Right lobe of liver (tissue), 6 donors: ENCODE data around the gene SIRPA. TPM values are rescaled to one million over a fixed set of nuclear protein-coding genes. Genes with fewer than 3 reads are reported as not detected.
A peak's percentile ranks its signal among the peaks of the same experiment; 100 is the strongest.

ENCODE experiments used
- ATAC-seq, 4 donors: fragments of 200-7000 bp; cut with Tn5 transposase; one replicate each; pipeline ENCODE4 v1.9.1; 2020; ENCODE audit warnings: mild to moderate bottlenecking in 4 of 4, moderate library complexity in 4 of 4
- DNase-seq, 3 donors: peaks; one replicate each; pipeline ENCODE4 v3.0.0-alpha.2; 2020
- H3K27ac ChIP-seq, 3 donors: fragments of 200-600 bp; one replicate each; pipeline ENCODE4 v1.8.0; 2022
- H3K27me3 ChIP-seq, 2 donors: fragments of 200-600 bp; one replicate each; pipeline ENCODE4 v1.8.0; 2022
- H3K36me3 ChIP-seq, 4 donors: fragments of 200-600 bp; sonication (generic) in 1 of 4; one replicate each; pipeline versions ENCODE4 v1.5.1 to v1.8.0; 2017 to 2022; ENCODE audit warnings: control low read depth in 1 of 4
- H3K4me1 ChIP-seq, 4 donors: fragments of 200-600 bp; sonication (generic) in 1 of 4; one replicate each; pipeline versions ENCODE4 v1.5.1 to v1.8.0; 2017 to 2022; ENCODE audit warnings: control low read depth in 1 of 4
- H3K4me3 ChIP-seq, 3 donors: fragments of 200-600 bp; one replicate each; pipeline ENCODE4 v1.8.0; 2022
- H3K9me3 ChIP-seq, 4 donors: fragments of 200-600 bp; sonication (generic) in 1 of 4; one replicate each; pipeline versions ENCODE4 v1.5.1 to v1.8.0; 2017 to 2022; ENCODE audit warnings: control low read depth in 1 of 4
- CTCF ChIP-seq, 4 donors: fragments of 200-600 bp in 3 of 4; fragments of 450-650 bp in 1 of 4; IDR thresholded peaks; one replicate each; pipeline versions ENCODE4 v1.5.1 to v1.8.0; 2016 to 2022; ENCODE audit warnings: antibody characterized with exemption in 4 of 4, mild to moderate bottlenecking in 2 of 4
- POLR2A ChIP-seq: fragments of 450-650 bp; IDR thresholded peaks from one replicate; pipeline ENCODE4 v1.6.1; 2017; ENCODE audit warnings: antibody characterized with exemption, mild to moderate bottlenecking
- WGBS: methylation state at CpG from one replicate; pipeline ENCODE4 v1.1.6; 2018; ENCODE audit warnings: low coverage, low lambda C conversion rate; ENCODE audit not compliant: insufficient coverage; ENCODE audit errors: missing lambda C conversion rate; 5-methylcytosine and 5-hydroxymethylcytosine counted together
- intact Hi-C, 2 donors: fragments of 100-400 bp; cut with DNase I; formaldehyde crosslinking; loops; one replicate each; pipeline versions ENCODE4 v1.11.2 to v1.14.1; 2022
- long read RNA-seq: library from polyadenylated mRNA; unstranded; transcript quantifications from one replicate; pipeline ENCODE4 v2.0.0, GENCODE V29; 2019
- total RNA-seq, 6 experiments: library from RNA; depleted of rRNA in 2 of 6; stranded (reverse); fragments of >200 nt in 2 of 6; fragmentation: NEBNext Ultra II Directional in 3 of 6; extraction: Animal tissue kit (Norgen Biotek cat#: 25700) in 3 of 6; gene quantifications; one replicate each; pipeline versions ENCODE4 v1.1.0 to v1.2.4, GENCODE V29; 2016 to 2023
- donor health status: DM: no; HTN: yes; CAD: no.
- donor health status: DM: no; HTN: no; CAD: no.
- donor health status: DM: no; HTN: no; CAD: no.
- donor health status: DM: no; HTN: yes; CAD: no.
- donor health status: DM: no; HTN: yes; CAD: no.

SIRPA gene
- total RNA-seq, result 10 to 100 TPM; 26.8 to 42.7 (median 34.8) TPM
- long read RNA-seq, partial matches to known transcripts, result 0 of 2 reads
- long read RNA-seq, other reads (novel, unspliced or antisense), result 2 of 2 reads

DNA sequence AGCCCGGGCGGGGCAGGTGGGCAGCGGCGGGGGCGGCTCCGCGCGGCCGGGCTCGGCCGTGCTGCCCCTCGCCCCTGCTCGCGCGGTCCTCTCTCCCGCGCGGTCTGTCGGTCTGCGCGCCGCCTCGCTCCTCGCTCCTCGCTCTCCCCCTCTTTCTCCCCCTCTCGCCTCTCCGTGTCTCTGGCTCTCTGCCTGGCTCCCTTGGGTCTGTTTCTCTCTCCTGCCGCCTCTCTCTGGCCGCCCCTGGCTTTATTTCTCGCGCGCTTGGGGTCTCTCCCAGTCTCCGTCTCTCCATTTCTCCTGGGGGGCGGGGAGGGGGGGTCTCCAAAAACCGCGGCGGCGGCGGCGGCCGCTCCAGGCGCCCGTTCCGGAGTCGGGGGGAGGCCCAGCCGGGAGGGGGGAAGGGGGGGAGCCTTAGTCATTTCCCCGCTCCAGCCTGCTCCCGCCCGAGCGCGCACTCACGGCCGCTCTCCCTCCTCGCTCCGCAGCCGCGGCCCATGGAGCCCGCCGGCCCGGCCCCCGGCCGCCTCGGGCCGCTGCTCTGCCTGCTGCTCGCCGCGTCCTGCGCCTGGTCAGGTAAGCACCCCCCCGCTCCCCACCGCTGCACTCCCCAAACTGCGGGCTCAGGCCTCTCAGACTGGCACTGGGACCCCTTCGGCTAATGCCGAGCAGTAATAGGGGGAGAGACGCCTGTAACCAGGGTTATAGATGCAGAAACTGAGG lies at the start of gene SIRPA:
SIRPA (plus strand) TSS at position 457 of the 723 bp plus-strand sequence; CDS start at position 498, 41 bp downstream.
- Histone ChIP-seq H3K27me3 (no peaks in the 10 kb centered on the region), H3K27ac (peak within 1 kb of the TSS; percentile 85 to 99 (median 97)), H3K4me3 (peak within 1 kb of the TSS; percentile 64 to 77 (median 70)), H3K4me1 (peaks cover 0 to 30% (median 6%) of the 10 kb centered on the region in 4 donors), H3K36me3 (no peaks in the 10 kb centered on the region), H3K9me3 (no peaks in the 10 kb centered on the region)
- TF ChIP-seq POLR2A (no peak), CTCF (IDR thresholded peaks at IDR 0.05) (no peak)
- DNase-seq (peak; percentile 66 to 73 (median 70)), ATAC-seq (peak; percentile 16 to 31 (median 28))
- intact Hi-C loops, result no loop called here
- WGBS, result 1% methylated on average over 18 of the region's 74 CpGs

DNA sequence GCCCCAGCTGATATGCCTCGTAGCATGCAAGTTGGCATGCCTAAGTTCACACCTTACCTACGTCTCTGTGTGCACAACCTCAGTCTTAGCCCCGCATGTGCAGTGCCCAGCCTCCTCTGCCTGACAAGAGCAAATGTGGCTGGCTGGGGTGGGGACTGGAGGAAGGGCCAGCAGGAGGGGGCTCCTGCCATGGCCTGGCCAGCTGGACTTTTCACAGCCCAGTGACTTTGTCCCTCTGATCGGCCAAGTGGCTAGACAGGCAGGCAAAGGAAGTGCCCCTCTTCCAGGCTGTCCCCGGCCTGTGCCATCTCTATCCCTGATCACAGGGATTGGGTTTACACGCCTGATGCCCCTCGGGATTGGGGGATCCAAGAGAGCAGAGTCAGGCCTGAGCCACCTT lies 49.5 kb upstream of the SIRPA start:
- H3K9me3 ChIP-seq, result no peaks in the 10 kb centered on the region
- intact Hi-C loops, result no loop called here
- WGBS, result 62% methylated on average over 4 of the region's 7 CpGs
- no peak for DNase-seq
- TF ChIP-seq CTCF (IDR thresholded peaks at IDR 0.05), result no peak
- TF ChIP-seq POLR2A, result no peak
- ATAC-seq, result no peak
- no peaks in the 10 kb centered on the region for H3K36me3 ChIP-seq
- no peak overlapping the region for H3K4me3 ChIP-seq
- no peak overlapping the region for H3K27ac ChIP-seq
- no peaks in the 10 kb centered on the region for H3K4me1 ChIP-seq
- no peaks in the 10 kb centered on the region for H3K27me3 ChIP-seq

DNA sequence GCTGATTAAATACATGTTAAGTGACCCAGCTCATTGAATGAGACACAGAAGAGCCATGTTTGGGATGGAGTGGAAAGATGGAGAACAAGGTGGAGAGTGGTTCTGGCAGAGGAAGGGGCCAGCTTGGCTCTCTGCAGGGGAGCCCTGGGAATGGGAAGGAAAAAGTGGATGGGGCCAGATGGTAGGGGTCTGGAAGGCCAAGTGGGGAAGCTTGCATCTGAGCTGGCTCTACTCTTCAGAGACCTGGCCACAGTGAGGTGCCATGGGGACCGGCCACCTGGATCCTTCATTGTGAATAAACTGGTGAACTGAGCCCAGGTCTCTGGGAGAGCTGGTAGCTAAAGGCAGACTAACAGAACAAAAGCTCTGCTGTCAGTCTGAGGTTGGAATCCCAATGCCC lies 48.9 kb upstream of the SIRPA start:
- no peaks in the 10 kb centered on the region for H3K36me3 ChIP-seq
- no peak overlapping the region for H3K27ac ChIP-seq
- DNase-seq (no peak), ATAC-seq (no peak)
- no peaks in the 10 kb centered on the region for H3K27me3 ChIP-seq
- H3K9me3 ChIP-seq, result no peaks in the 10 kb centered on the region
- TF ChIP-seq CTCF (IDR thresholded peaks at IDR 0.05) (no peak), POLR2A (no peak)
- intact Hi-C loops, result no loop called here
- H3K4me1 ChIP-seq, result no peaks in the 10 kb centered on the region
- H3K4me3 ChIP-seq, result no peak overlapping the region
- 67% methylated on average over 1 of the region's 1 CpG for WGBS

GRCh38 chr20:1846876-1847275 lies 48.3 kb upstream of the SIRPA start:
- H3K4me1 ChIP-seq, result no peaks in the 10 kb centered on the region
- TF ChIP-seq CTCF (IDR thresholded peaks at IDR 0.05) (no peak), POLR2A (no peak)
- no peak for ATAC-seq
- no peaks in the 10 kb centered on the region for H3K36me3 ChIP-seq
- intact Hi-C loops, result no loop called here
- no peak for DNase-seq
- H3K9me3 ChIP-seq, result no peaks in the 10 kb centered on the region
- no peak overlapping the region for H3K27ac ChIP-seq
- WGBS, result 56% methylated on average over 1 of the region's 1 CpG
- no peak overlapping the region for H3K4me3 ChIP-seq
- no peaks in the 10 kb centered on the region for H3K27me3 ChIP-seq
